ENCODE measurements around the gene GAB4. TPM values are rescaled to one million over a fixed set of nuclear protein-coding genes. Genes with fewer than 3 reads are reported as not detected.
"Not testable (repeated sequence)": the region's sequence is repeated elsewhere in the genome, so short reads cannot be mapped to it uniquely, and the experiment has no call there.

Gene GAB4
- total RNA-seq, 1 experiment from 2014 or later, result not detected

GRCh38 chr22:16961477-16962186 lies 46.4 kb downstream of the GAB4 start:
- in situ Hi-C loops (cut with HindIII; ENCODE audit: low sequenced_read_pairs), result no loop called here
- no peak for DNase-seq (ENCODE audit: low spot score)

- no peak for DNase-seq (ENCODE audit: low spot score)
- in situ Hi-C loops (cut with HindIII; ENCODE audit: low sequenced_read_pairs), result no loop called here
These were observed 47.2 kb downstream of the GAB4 start for GRCh38 chr22:16960884-16961249.

- DNase-seq (ENCODE audit: low spot score), result no peak
These were observed 47.7 kb downstream of the GAB4 start for GRCh38 chr22:16960220-16960883.

GRCh38 chr22:16959345-16959930 lies 48.6 kb downstream of the GAB4 start:
- in situ Hi-C loops (cut with HindIII; ENCODE audit: low sequenced_read_pairs), result no loop called here
- DNase-seq (ENCODE audit: low spot score), result no peak

More at GRCh38 chr22:16960220-16960883, 47.7 kb downstream of the GAB4 start:
- in situ Hi-C loops (cut with HindIII; ENCODE audit: low sequenced_read_pairs), result no loop called here

GRCh38 chr22:16958475-16958874 lies 49.5 kb downstream of the GAB4 start:
- no peak for DNase-seq (ENCODE audit: low spot score)
- in situ Hi-C loops (cut with HindIII; ENCODE audit: low sequenced_read_pairs), result no loop called here

- DNase-seq (ENCODE audit: low spot score), result no peak
These were observed 50.2 kb downstream of the GAB4 start for GRCh38 chr22:16957781-16958180.

GRCh38 chr22:16956290-16956689 lies 51.7 kb downstream of the GAB4 start:
- in situ Hi-C loops (cut with HindIII; ENCODE audit: low sequenced_read_pairs), result no loop called here
- no peak for DNase-seq (ENCODE audit: low spot score)

More at GRCh38 chr22:16957781-16958180, 50.2 kb downstream of the GAB4 start:
- in situ Hi-C loops (cut with HindIII; ENCODE audit: low sequenced_read_pairs), result no loop called here

- no peak for DNase-seq (ENCODE audit: low spot score)
- in situ Hi-C loops (cut with HindIII; ENCODE audit: low sequenced_read_pairs), result no loop called here
These were observed 52.3 kb downstream of the GAB4 start for GRCh38 chr22:16955678-16956210.

- in situ Hi-C loops (cut with HindIII; ENCODE audit: low sequenced_read_pairs), result no loop called here
- DNase-seq (ENCODE audit: low spot score), result no peak
These were observed 52.9 kb downstream of the GAB4 start for GRCh38 chr22:16955081-16955480.

GRCh38 chr22:16954060-16954403 lies 54.0 kb downstream of the GAB4 start:
- in situ Hi-C loops (cut with HindIII; ENCODE audit: low sequenced_read_pairs), result no loop called here
- no peak for DNase-seq (ENCODE audit: low spot score)

- in situ Hi-C loops (cut with HindIII; ENCODE audit: low sequenced_read_pairs), result no loop called here
- no peak for DNase-seq (ENCODE audit: low spot score)
These were observed 54.6 kb downstream of the GAB4 start for GRCh38 chr22:16953206-16954059.

GRCh38 chr22:16949561-16949960 lies 58.5 kb downstream of the GAB4 start:
- in situ Hi-C loops (cut with HindIII; ENCODE audit: low sequenced_read_pairs), result no loop called here
- DNase-seq (ENCODE audit: low spot score), result no peak

GRCh38 chr22:16937811-16938210 lies 70.2 kb downstream of the GAB4 start:
- in situ Hi-C loops (cut with HindIII; ENCODE audit: low sequenced_read_pairs), result no loop called here
- DNase-seq (ENCODE audit: low spot score), result no peak

GRCh38 chr22:16937209-16937608 lies 70.8 kb downstream of the GAB4 start:
- in situ Hi-C loops (cut with HindIII; ENCODE audit: low sequenced_read_pairs); DNase-seq (ENCODE audit: low spot score): not testable (repeated sequence)

- in situ Hi-C loops (cut with HindIII; ENCODE audit: low sequenced_read_pairs), result no loop called here
- DNase-seq (ENCODE audit: low spot score), result no peak
These were observed 71.4 kb downstream of the GAB4 start for GRCh38 chr22:16936625-16937024.

- in situ Hi-C loops (cut with HindIII; ENCODE audit: low sequenced_read_pairs), result no loop called here
- DNase-seq (ENCODE audit: low spot score), result no peak
These were observed 72.8 kb downstream of the GAB4 start for GRCh38 chr22:16935209-16935608.

- no peak for DNase-seq (ENCODE audit: low spot score)
- in situ Hi-C loops (cut with HindIII; ENCODE audit: low sequenced_read_pairs), result no loop called here
These were observed 74.4 kb downstream of the GAB4 start for GRCh38 chr22:16933291-16934282.

- in situ Hi-C loops (cut with HindIII; ENCODE audit: low sequenced_read_pairs), result no loop called here
- peak; percentile 8 for DNase-seq (ENCODE audit: low spot score)
These were observed 75.4 kb downstream of the GAB4 start for GRCh38 chr22:16932577-16932976.

All from G401 (cell line).